IMR-90 (cell line): ENCODE results near the gene MEF2D. TPM values are rescaled to one million over a fixed set of nuclear protein-coding genes. Genes with fewer than 3 reads are reported as not detected.

Experiments used
- ATAC-seq: fragments of 200-7000 bp; cut with Tn5 transposase; 2 replicates; pipeline ENCODE4 v1.9.1; 2020; ENCODE audit warnings: low read depth, mild to moderate bottlenecking, moderate library complexity
- BruUV-seq: library from RNA; stranded (reverse); fragments of 400-500 nt; replicated peaks from 2 replicates; lab custom pipeline; 2021; lab: Mats Ljungman, UMichigan
- CTCF ChIA-PET: fragments of 300-600 bp; formaldehyde crosslinking; extraction: SDS; loops from one replicate; lab custom pipeline; 2021; ENCODE audit warnings: antibody characterized with exemption; lab: Yijun Ruan, JAX
- POLR2A ChIA-PET: fragments of 300-600 bp; sonication (Branson Sonifier 250); formaldehyde crosslinking; loops from one replicate; lab custom pipeline; 2022; ENCODE audit warnings: antibody characterized with exemption; ENCODE audit not compliant: unreplicated experiment; lab: Charles Lee
- DNase-seq: peaks from one replicate; pipeline ENCODE4 v3.0.0; 2013
- H2AFZ ChIP-seq: replicated peaks from 2 replicates; pipeline ENCODE3; 2013; ENCODE audit warnings: low read length, mild to moderate bottlenecking; ENCODE audit not compliant: poor library complexity
- H2AK5ac ChIP-seq: 2 replicates; pipeline ENCODE4 v1.6.1; 2013; ENCODE audit warnings: low read depth, low read length, inconsistent platforms
- H2AK9ac ChIP-seq: replicated peaks from 2 replicates; pipeline ENCODE3; 2013; ENCODE audit warnings: mild to moderate bottlenecking, low read depth, low read length, moderate library complexity; ENCODE audit not compliant: poor library complexity
- H2BK120ac ChIP-seq: 2 replicates; pipeline ENCODE4 v1.6.1; 2013; ENCODE audit warnings: low read depth, low read length, inconsistent platforms
- H2BK15ac ChIP-seq: 3 replicates; pipeline ENCODE4 v1.6.1; 2013; ENCODE audit warnings: low read depth, low read length, inconsistent platforms
- H2BK20ac ChIP-seq: 2 replicates; pipeline ENCODE4 v1.6.1; 2013; ENCODE audit warnings: low read depth, mild to moderate bottlenecking, inconsistent platforms, low read length, moderate library complexity
- H2BK5ac ChIP-seq: 2 replicates; pipeline ENCODE4 v1.6.1; 2013; ENCODE audit warnings: mild to moderate bottlenecking, low read depth, low read length, inconsistent platforms; ENCODE audit not compliant: poor library complexity, severe bottlenecking
- H3K14ac ChIP-seq: replicated peaks from 2 replicates; pipeline ENCODE4 v1.6.1; 2013; ENCODE audit warnings: low read depth, low read length, inconsistent platforms
- H3K18ac ChIP-seq: 2 replicates; pipeline ENCODE4 v1.6.1; 2013; ENCODE audit warnings: low read depth, low read length, control low read depth
- H3K23ac ChIP-seq: 2 replicates; pipeline ENCODE4 v1.6.1; 2013; ENCODE audit warnings: low read depth, low read length, inconsistent platforms
- H3K27ac ChIP-seq: 2 replicates; pipeline ENCODE4 v1.5.1; 2013; ENCODE audit warnings: mild to moderate bottlenecking, control low read depth, low read length; ENCODE audit not compliant: insufficient read depth
- H3K27me3 ChIP-seq: 2 replicates; pipeline ENCODE4 v1.6.1; 2013; ENCODE audit warnings: low read length; ENCODE audit not compliant: control insufficient read depth, insufficient read depth
- H3K36me3 ChIP-seq: 2 replicates; pipeline ENCODE4 v1.6.1; 2013; ENCODE audit warnings: low read length, mixed read lengths; ENCODE audit not compliant: control insufficient read depth, insufficient read depth
- H3K4ac ChIP-seq: 2 replicates; pipeline ENCODE4 v1.6.1; 2013; ENCODE audit warnings: low read depth, low read length, inconsistent platforms
- H3K4me1 ChIP-seq: 2 replicates; pipeline ENCODE4 v1.6.1; 2013; ENCODE audit warnings: low read length, mixed read lengths; ENCODE audit not compliant: control insufficient read depth, insufficient read depth
- H3K4me2 ChIP-seq: 2 replicates; pipeline ENCODE4 v1.6.1; 2013; ENCODE audit warnings: low read depth, mild to moderate bottlenecking, control low read depth, low read length, moderate library complexity
- H3K4me3 ChIP-seq: 2 replicates; pipeline ENCODE4 v1.5.1; 2013; ENCODE audit warnings: low read depth, mild to moderate bottlenecking, control low read depth, low read length, moderate library complexity; ENCODE audit not compliant: insufficient read depth
- H3K56ac ChIP-seq: 2 replicates; pipeline ENCODE4 v1.6.1; 2013; ENCODE audit warnings: low read length, inconsistent platforms; ENCODE audit not compliant: insufficient read depth; ENCODE audit errors: extremely low read depth
- H3K79me1 ChIP-seq, 2 experiments: 2 replicates each; pipeline ENCODE4 v1.6.1; 2013; ENCODE audit warnings: low read length in 2 of 2, inconsistent platforms in 1 of 2, low read depth in 1 of 2
- H3K9ac ChIP-seq: 2 replicates; pipeline ENCODE4 v1.6.1; 2013; ENCODE audit warnings: low read depth, low read length, control low read depth
- H3K9me1 ChIP-seq: 2 replicates; pipeline ENCODE4 v1.6.1; 2013; ENCODE audit warnings: low read length, inconsistent platforms; ENCODE audit not compliant: insufficient read depth
- H3K9me3 ChIP-seq: 2 replicates; pipeline ENCODE4 v1.6.1; 2013; ENCODE audit warnings: low read length; ENCODE audit not compliant: control insufficient read depth, insufficient read depth
- H4K20me1 ChIP-seq: 2 replicates; pipeline ENCODE4 v1.6.1; 2013; ENCODE audit warnings: low read length, inconsistent platforms; ENCODE audit not compliant: insufficient read depth
- H4K5ac ChIP-seq: 2 replicates; pipeline ENCODE4 v1.6.1; 2013; ENCODE audit warnings: mild to moderate bottlenecking, low read depth, low read length, control low read depth
- H4K8ac ChIP-seq, 2 experiments: 2 replicates each; pipeline ENCODE4 v1.6.1; 2013; ENCODE audit warnings: low read depth in 2 of 2, low read length in 2 of 2, control low read depth in 1 of 2, inconsistent platforms in 1 of 2
- H4K91ac ChIP-seq: 2 replicates; pipeline ENCODE4 v1.6.1; 2013; ENCODE audit warnings: low read depth, low read length, inconsistent platforms; ENCODE audit not compliant: insufficient read depth
- BHLHE40 ChIP-seq: fragments of 150-350 bp; IDR thresholded peaks from 2 replicates; pipeline ENCODE4 v1.6.1; 2016; ENCODE audit warnings: mild to moderate bottlenecking, low read depth, low read length
- CEBPB ChIP-seq: IDR thresholded peaks from 2 replicates; pipeline ENCODE4 v1.6.1; 2012; ENCODE audit warnings: low read depth, low read length, improper control_type of control experiment
- MAFK ChIP-seq: IDR thresholded peaks from 2 replicates; pipeline ENCODE4 v1.6.1; 2012; ENCODE audit warnings: low read depth, low read length, improper control_type of control experiment
- MAZ ChIP-seq: IDR thresholded peaks from 2 replicates; pipeline ENCODE4 v1.6.1; 2012; ENCODE audit warnings: low read depth, mild to moderate bottlenecking, low read length, improper control_type of control experiment, moderate library complexity, borderline replicate concordance
- MXI1 ChIP-seq: IDR thresholded peaks from 2 replicates; pipeline ENCODE4 v1.6.1; 2012; ENCODE audit warnings: low read depth, mild to moderate bottlenecking, low read length, moderate library complexity, borderline replicate concordance
- POLR2A ChIP-seq: IDR thresholded peaks from 2 replicates; pipeline ENCODE4 v1.6.1; 2012; ENCODE audit warnings: mild to moderate bottlenecking, low read depth, low read length
- RAD21 ChIP-seq: IDR thresholded peaks from 2 replicates; pipeline ENCODE4 v1.6.1; 2012; ENCODE audit warnings: low read length, improper control_type of control experiment
- RCOR1 ChIP-seq: IDR thresholded peaks from 2 replicates; pipeline ENCODE4 v1.6.1; 2012; ENCODE audit warnings: mild to moderate bottlenecking, low read length, improper control_type of control experiment; ENCODE audit not compliant: insufficient replicate concordance
- WGBS, 2 experiments: methylation state at CpG; one replicate each; pipeline versions ENCODE4 v1.1.5 to v1.1.7; 2013; ENCODE audit warnings: missing lambda C conversion rate in 2 of 2; ENCODE audit not compliant: insufficient read length in 1 of 2; ENCODE audit errors: extremely low coverage in 2 of 2; 5-methylcytosine and 5-hydroxymethylcytosine counted together
- dilution Hi-C: fragments of 300-500 bp; cut with HindIII; formaldehyde crosslinking; loops from one replicate; pipeline ENCODE4 v1.14.3; 2018; ENCODE audit warnings: low sequenced_read_pairs; ENCODE audit not compliant: unreplicated experiment
- in situ Hi-C: fragments of 300-500 bp; cut with MboI; formaldehyde crosslinking; loops from 3 replicates; pipeline ENCODE4 v1.14.3; 2019; ENCODE audit warnings: low sequenced_read_pairs, inconsistent platforms, mixed read lengths
- intact Hi-C: fragments of 100-400 bp; cut with micrococcal nuclease; formaldehyde crosslinking; loops from 2 replicates; pipeline ENCODE4 v1.10.0; 2022
- polyA plus RNA-seq, 3 experiments: library from polyadenylated mRNA; depleted of rRNA; stranded (reverse); fragments of >200 nt; gene quantifications; 2 replicates each; pipeline ENCODE4 v1.2.3, GENCODE V29; 2012; ENCODE audit warnings: low replicate concordance in 1 of 3
- total RNA-seq: library from RNA; depleted of rRNA; stranded (reverse); fragments of >200 nt; gene quantifications from 2 replicates; pipeline ENCODE4 v1.2.3, GENCODE V29; 2012

MEF2D gene
- total and polyA plus RNA-seq, 2 of the 4 experiments (the other 2 are of a cell fraction), result 2.9 to 20.0 TPM

DNA sequence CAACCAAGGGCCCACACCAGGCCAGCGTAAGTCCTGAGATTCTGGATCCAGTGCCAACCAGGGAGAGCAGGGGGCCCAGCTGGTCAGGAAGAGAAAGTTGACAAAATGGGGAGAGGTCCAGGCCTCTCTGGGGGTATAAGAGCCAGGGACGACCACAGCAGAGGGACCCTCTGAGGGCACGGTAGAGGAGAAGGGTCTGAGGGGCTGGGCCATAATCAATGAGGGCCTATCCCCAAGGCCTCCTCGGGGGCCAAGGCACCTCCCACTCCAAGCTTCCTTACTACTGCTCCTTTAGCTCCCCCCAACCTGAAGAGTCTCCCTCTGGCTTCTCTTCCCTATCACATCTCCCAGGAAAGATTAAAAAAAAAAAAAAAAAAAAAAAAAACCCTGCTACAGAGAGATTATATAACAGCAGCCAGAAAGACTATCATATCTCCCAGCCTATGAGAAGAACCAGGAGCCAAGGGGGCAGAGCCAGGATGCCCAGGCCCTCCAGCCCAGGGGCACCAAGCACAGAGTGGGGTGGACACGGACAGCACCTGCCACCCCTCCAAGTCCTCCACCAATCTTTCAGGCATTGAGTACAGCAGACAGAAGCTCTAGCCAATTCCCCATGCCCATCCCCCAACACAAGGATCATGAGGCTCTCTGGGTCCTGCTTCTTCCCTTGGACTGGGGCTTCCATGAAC is 2.7 kb downstream of the MEF2D start:
- intact Hi-C loops, result loop anchor here (2.0 kb wide), 1 partner anchor 73 kb away; no protein-coding TSS in a partner anchor
- Histone ChIP-seq H2AK5ac (peak overlapping the region; percentile 63), H3K9me1 (peaks cover 44% of the 10 kb centered on the region), H2AK9ac (peak overlapping the region; percentile 7), H3K36me3 (peaks cover 5% of the 10 kb centered on the region; the same call in 1 of the 2 replicates), H3K27me3 (no peaks in the 10 kb centered on the region), H2BK20ac (no peak overlapping the region), H3K4me2 (peak overlapping the region; percentile 81), H3K9me3 (no peaks in the 10 kb centered on the region), H3K18ac (no peak overlapping the region), H3K4me1 (peaks cover 44% of the 10 kb centered on the region), H3K4ac (peak overlapping the region; percentile 65), H4K5ac (no peak overlapping the region), H3K9ac (no peak overlapping the region), H3K27ac (no peak overlapping the region), H3K56ac (no peak overlapping the region), H3K79me1 (peaks cover 7 to 71% of the 10 kb centered on the region in 2 experiments; a peak in 3 of 4 replicates), H2BK15ac (no peak overlapping the region; the same call in 2 of the 3 replicates), H3K23ac (peak overlapping the region; percentile 67; the same call in 1 of the 2 replicates), H2AFZ (peak overlapping the region; percentile 13), H2BK120ac (no peak overlapping the region; the same call in 1 of the 2 replicates), H2BK5ac (no peak overlapping the region), H3K14ac (peak overlapping the region; percentile 29; the same call in 1 of the 2 replicates), H3K4me3 (peak overlapping the region; percentile 14; the same call in 1 of the 2 replicates), H4K8ac (no peak overlapping the region), H4K20me1 (peaks cover 76% of the 10 kb centered on the region), H4K91ac (no peak overlapping the region)
- no peak for ATAC-seq
- CTCF ChIA-PET, result interaction anchor here (1.8 kb wide), 1 partner anchor 17 kb away, joined by 6 read pairs; no protein-coding TSS in a partner anchor
- 60% methylated on average over 1 of the region's 5 CpGs; no CpG with 5 or more reads in 1 of the 2 experiments for WGBS, 2 experiments
- POLR2A ChIA-PET, result no interaction called here
- no peak for TF ChIP-seq MAFK
- no peak for TF ChIP-seq CEBPB
- TF ChIP-seq MXI1, result no peak
- TF ChIP-seq BHLHE40, result no peak
- no peak for TF ChIP-seq POLR2A
- TF ChIP-seq MAZ, result no peak
- TF ChIP-seq RCOR1, result no peak
- TF ChIP-seq RAD21, result no peak
- BruUV-seq, result no TSS peak
- dilution Hi-C loops, result no loop called here
- in situ Hi-C loops, result no loop called here
- no peak for DNase-seq
